ENCODE results near the gene ORM1. TPM values are rescaled to one million over a fixed set of nuclear protein-coding genes. Genes with fewer than 3 reads are reported as not detected.

The ORM1 gene
- total RNA-seq, 3 donors from 2014 or later: 8.3 TPM; not detected in 2

GRCh38 chr9:114363424-114363823 is 40.5 kb downstream of the ORM1 start:
- no peaks in the 10 kb centered on the region for H3K4me1 ChIP-seq
- no peak for DNase-seq (ENCODE audit: low spot score in 2 of 2)
- H3K36me3 ChIP-seq: peaks cover 11% of the 10 kb centered on the region
- no peaks in the 10 kb centered on the region for H3K27me3 ChIP-seq
- no peak overlapping the region for H3K4me3 ChIP-seq
- H3K9me3 ChIP-seq: no peaks in the 10 kb centered on the region
- peak overlapping the region; percentile 64 to 68 for H3K27ac ChIP-seq
- TF ChIP-seq POLR2A (IDR thresholded peaks at IDR 0.05): no peak
- intact Hi-C loops (cut with DNase I; ENCODE audit: low total_unique reads): no loop called here

- no peaks in the 10 kb centered on the region for H3K4me1 ChIP-seq
- H3K27ac ChIP-seq: peak overlapping the region; percentile 64 to 68
- H3K9me3 ChIP-seq: no peaks in the 10 kb centered on the region
- intact Hi-C loops (cut with DNase I; ENCODE audit: low total_unique reads): no loop called here
- TF ChIP-seq POLR2AphosphoS5 (IDR thresholded peaks at IDR 0.05): no peak
- TF ChIP-seq POLR2A (IDR thresholded peaks at IDR 0.05): no peak
- no peak for TF ChIP-seq CTCF (IDR thresholded peaks at IDR 0.05)
- peaks cover 9% of the 10 kb centered on the region for H3K36me3 ChIP-seq
- DNase-seq (ENCODE audit: low spot score in 2 of 2): no peak
- H3K27me3 ChIP-seq: no peaks in the 10 kb centered on the region
- no peak overlapping the region for H3K4me3 ChIP-seq
These were observed 41.5 kb downstream of the ORM1 start for GRCh38 chr9:114364134-114365041.

GRCh38 chr9:114365194-114365593 is 42.3 kb downstream of the ORM1 start:
- H3K9me3 ChIP-seq: no peaks in the 10 kb centered on the region
- intact Hi-C loops (cut with DNase I; ENCODE audit: low total_unique reads): no loop called here
- TF ChIP-seq POLR2AphosphoS5 (IDR thresholded peaks at IDR 0.05): no peak
- no peak for TF ChIP-seq CTCF (IDR thresholded peaks at IDR 0.05)
- no peak for TF ChIP-seq POLR2A (IDR thresholded peaks at IDR 0.05)
- H3K27me3 ChIP-seq: no peaks in the 10 kb centered on the region
- H3K27ac ChIP-seq: no peak overlapping the region
- no peak overlapping the region for H3K4me3 ChIP-seq
- no peaks in the 10 kb centered on the region for H3K4me1 ChIP-seq
- H3K36me3 ChIP-seq: peaks cover under 1% of the 10 kb centered on the region
- DNase-seq (ENCODE audit: low spot score in 2 of 2): no peak

GRCh38 chr9:114366334-114367128 is 43.6 kb downstream of the ORM1 start:
- Histone ChIP-seq H3K36me3 (no peaks in the 10 kb centered on the region), H3K27me3 (no peaks in the 10 kb centered on the region), H3K4me1 (no peaks in the 10 kb centered on the region), H3K9me3 (no peaks in the 10 kb centered on the region), H3K27ac (peak overlapping the region; percentile 54 to 67), H3K4me3 (no peak overlapping the region)
- no peak for TF ChIP-seq POLR2AphosphoS5 (IDR thresholded peaks at IDR 0.05)
- no peak for TF ChIP-seq CTCF (IDR thresholded peaks at IDR 0.05)
- TF ChIP-seq POLR2A (IDR thresholded peaks at IDR 0.05): no peak
- no peak for DNase-seq (ENCODE audit: low spot score in 2 of 2)
- intact Hi-C loops (cut with DNase I; ENCODE audit: low total_unique reads): no loop called here

- intact Hi-C loops (cut with DNase I; ENCODE audit: low total_unique reads): no loop called here
- Histone ChIP-seq H3K9me3 (no peaks in the 10 kb centered on the region), H3K27ac (peak overlapping the region; percentile 54 to 67), H3K27me3 (no peaks in the 10 kb centered on the region), H3K4me1 (peaks cover 0 to 8% of the 10 kb centered on the region in 2 donors), H3K4me3 (no peak overlapping the region), H3K36me3 (no peaks in the 10 kb centered on the region)
- DNase-seq (ENCODE audit: low spot score in 2 of 2): no peak
- TF ChIP-seq CTCF (IDR thresholded peaks at IDR 0.05) (no peak), POLR2A (IDR thresholded peaks at IDR 0.05) (no peak), POLR2AphosphoS5 (IDR thresholded peaks at IDR 0.05) (no peak)
These were observed 44.5 kb downstream of the ORM1 start for GRCh38 chr9:114367366-114367765.
